Hematopoietic multipotent progenitor cell treated with erythropoietin and hydrocortisone succinate and interleukin-3 and kit ligand, for 6 days (in vitro differentiated cells): ENCODE data around the gene NXPH4.

Experiments used
- DNase-seq: peaks from one replicate; pipeline ENCODE4 v3.0.0-alpha.2; 2015

NXPH4 gene

DNA sequence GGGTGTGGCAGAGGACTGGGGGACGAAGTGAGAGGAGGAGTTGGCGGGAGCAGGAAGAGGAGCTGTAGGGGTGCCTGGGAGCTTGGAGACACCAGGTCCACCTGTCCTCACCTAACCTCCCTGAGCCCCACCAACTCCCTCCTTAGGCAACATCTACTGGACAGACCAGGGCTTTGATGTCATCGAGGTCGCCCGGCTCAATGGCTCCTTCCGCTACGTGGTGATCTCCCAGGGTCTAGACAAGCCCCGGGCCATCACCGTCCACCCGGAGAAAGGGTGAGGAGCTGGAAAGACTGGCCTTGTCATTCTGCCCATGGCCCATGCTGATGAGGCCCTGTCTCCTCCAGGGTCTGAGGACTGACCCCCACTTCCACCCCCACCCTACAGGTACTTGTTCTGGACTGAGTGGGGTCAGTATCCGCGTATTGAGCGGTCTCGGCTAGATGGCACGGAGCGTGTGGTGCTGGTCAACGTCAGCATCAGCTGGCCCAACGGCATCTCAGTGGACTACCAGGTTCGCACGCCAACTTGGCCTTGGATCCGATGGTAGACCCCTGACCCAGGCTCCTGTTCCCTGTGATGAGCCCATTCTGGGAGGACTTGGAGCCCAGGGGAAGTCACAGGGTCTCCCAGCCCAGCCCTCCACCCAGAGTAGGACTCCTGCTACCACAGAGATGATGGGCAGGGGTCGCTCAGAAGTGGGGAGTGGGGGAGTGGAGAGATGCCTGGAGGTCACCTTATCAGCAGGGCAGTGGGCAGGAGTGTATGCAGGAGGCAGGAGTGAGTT, 32.5 kb upstream of the NXPH4 start:
- DNase-seq, result no peak

DNA sequence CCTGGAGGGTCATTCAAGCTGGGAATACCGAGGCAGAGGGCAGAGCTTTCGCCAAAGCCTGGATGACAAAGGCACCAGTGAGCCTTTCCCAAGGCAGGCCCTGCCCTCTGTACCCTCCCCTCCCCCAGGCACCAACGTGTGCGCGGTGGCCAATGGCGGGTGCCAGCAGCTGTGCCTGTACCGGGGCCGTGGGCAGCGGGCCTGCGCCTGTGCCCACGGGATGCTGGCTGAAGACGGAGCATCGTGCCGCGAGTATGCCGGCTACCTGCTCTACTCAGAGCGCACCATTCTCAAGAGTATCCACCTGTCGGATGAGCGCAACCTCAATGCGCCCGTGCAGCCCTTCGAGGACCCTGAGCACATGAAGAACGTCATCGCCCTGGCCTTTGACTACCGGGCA, 31.2 kb upstream of the NXPH4 start:
- no peak for DNase-seq

DNA sequence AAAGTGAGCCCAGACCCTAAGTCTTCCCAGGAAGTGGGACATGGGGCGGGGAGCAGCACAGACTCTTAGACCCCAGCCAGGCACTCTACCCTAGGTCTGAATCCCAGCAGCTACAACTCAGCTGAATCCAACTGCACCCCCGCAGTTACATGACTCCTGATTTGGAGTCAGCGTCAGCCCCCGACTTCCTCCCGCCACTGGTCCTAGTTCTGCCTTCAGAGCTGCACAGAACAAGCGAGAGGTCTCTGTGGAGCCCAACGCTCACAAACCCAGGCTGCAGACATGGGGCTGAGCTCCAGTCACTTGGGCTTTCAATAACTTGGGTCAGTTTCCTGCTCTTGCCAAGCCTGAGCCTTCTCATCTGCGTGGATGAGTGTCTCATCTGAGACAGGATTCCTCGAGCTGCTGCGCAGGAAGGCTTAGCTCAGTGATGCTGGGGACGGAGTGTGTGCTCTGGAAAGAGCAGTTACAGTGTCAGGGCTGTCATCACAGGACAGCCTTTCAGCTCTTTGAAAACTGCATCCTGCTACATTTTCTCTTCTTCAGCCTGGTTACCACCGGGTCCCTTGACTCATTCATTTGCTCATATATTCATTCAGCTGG, 30.6 kb upstream of the NXPH4 start:
- no peak for DNase-seq

DNA sequence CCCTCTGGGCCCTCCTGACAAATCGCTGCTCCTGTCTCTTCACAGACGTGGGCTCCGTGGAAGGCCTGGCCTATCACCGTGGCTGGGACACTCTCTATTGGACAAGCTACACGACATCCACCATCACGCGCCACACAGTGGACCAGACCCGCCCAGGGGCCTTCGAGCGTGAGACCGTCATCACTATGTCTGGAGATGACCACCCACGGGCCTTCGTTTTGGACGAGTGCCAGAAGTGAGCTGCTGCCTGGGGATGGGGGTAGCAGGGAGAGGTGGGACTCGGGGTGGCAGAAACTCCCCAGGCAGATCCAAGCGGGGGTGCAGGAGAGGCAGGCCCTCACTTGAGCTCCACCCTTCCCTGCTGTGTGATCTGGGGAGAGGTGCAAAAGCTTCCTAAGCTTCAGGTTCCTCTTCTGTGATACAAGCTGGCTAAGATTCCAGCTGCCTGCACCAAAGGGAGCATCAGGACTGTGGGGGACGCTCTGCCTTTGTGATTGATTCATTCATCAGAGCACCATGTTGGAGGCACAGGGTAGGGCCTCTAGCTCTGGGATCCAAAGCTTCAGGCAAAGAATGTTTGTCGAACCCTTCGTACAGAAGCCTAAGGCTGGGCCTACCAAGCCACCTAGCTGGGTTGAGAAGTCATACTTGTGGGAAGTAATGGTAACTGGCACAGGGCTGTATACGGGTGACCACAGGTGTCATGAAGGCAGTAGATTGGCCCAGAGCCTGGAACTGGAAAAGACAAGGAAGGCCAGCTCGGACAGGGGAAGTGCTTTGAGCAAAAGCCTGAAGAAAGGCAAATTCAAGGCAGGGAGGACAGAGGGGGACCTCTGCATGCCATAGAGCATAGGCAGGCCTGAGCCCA, 29.1 kb upstream of the NXPH4 start:
- DNase-seq, result no peak

GRCh38 chr12:57188090-57188425, 28.5 kb upstream of the NXPH4 start:
- no peak for DNase-seq

GRCh38 chr12:57190037-57190436, 26.6 kb upstream of the NXPH4 start:
- DNase-seq, result peak; percentile 35

DNA sequence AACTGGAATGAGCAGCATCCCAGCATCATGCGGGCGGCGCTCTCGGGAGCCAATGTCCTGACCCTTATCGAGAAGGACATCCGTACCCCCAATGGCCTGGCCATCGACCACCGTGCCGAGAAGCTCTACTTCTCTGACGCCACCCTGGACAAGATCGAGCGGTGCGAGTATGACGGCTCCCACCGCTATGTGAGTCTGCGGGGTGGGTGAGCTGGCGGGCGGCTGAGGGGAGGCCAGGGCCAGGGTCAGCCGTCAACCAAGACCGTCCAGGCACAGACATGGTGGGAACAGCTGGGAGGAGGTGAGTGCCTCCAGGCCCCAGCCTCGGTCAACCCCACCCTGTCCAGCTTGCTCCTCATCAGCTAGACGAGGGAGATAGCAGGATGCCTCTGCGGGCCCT, 25.8 kb upstream of the NXPH4 start:
- no peak for DNase-seq

- DNase-seq, result no peak
These were observed 25.2 kb upstream of the NXPH4 start for GRCh38 chr12:57191410-57191809.

DNA sequence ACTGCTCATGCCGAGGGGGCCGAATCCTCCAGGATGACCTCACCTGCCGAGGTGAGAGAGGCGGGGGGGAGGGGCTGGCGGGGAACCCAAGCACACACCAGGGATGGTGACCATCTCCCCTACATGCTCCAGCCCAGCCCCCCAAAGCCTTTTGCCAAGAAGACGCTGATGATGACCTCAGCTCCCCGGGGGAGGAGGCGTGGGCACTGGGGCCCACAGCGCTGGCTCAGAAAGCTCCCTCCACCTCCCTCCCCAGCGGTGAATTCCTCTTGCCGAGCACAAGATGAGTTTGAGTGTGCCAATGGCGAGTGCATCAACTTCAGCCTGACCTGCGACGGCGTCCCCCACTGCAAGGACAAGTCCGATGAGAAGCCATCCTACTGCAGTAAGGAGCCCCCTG, 23.7 kb upstream of the NXPH4 start:
- no peak for DNase-seq

GRCh38 chr12:57193706-57194245, 22.8 kb upstream of the NXPH4 start:
- DNase-seq, result no peak

DNA sequence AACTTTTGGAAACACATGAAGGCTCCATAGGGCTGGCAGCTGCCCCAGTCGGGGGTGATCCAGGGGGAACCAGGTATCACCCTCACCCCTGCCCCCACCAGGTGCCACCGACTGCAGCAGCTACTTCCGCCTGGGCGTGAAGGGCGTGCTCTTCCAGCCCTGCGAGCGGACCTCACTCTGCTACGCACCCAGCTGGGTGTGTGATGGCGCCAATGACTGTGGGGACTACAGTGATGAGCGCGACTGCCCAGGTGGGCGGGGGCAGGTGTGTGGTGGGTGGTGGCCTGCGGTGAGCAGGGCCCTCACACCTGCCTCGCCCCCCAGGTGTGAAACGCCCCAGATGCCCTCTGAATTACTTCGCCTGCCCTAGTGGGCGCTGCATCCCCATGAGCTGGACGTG, 22.3 kb upstream of the NXPH4 start:
- DNase-seq, result no peak

DNA sequence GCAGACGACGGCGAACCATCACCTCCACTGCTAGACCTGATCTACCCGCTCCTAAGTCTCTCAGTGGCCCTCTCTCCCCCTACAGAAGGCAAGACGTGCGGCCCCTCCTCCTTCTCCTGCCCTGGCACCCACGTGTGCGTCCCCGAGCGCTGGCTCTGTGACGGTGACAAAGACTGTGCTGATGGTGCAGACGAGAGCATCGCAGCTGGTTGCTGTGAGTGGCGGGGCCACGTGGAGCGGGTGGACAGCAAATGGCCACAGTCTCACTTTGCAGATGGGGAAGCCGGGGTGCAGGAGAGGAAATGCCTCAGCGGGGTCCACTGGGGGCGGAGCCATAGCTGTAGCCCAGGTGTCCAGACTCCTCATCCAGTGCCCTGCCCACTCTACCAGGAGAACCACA, 21.4 kb upstream of the NXPH4 start:
- DNase-seq, result no peak

GRCh38 chr12:57195611-57196371, 20.8 kb upstream of the NXPH4 start:
- no peak for DNase-seq

- DNase-seq, result no peak
These were observed 20.2 kb upstream of the NXPH4 start for GRCh38 chr12:57196439-57196838.

DNA sequence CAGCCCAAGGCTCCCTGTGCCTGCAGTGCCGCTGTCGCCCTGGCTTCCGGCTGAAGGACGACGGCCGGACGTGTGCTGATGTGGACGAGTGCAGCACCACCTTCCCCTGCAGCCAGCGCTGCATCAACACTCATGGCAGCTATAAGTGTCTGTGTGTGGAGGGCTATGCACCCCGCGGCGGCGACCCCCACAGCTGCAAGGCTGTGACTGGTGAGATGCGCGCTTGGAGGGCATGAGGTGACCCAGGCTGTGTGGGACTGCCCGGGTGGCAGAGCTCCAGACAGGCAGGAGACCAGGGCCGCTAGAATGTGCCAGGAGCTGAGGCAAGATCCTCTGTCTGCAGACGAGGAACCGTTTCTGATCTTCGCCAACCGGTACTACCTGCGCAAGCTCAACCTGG, 19.6 kb upstream of the NXPH4 start:
- DNase-seq, result no peak

DNA sequence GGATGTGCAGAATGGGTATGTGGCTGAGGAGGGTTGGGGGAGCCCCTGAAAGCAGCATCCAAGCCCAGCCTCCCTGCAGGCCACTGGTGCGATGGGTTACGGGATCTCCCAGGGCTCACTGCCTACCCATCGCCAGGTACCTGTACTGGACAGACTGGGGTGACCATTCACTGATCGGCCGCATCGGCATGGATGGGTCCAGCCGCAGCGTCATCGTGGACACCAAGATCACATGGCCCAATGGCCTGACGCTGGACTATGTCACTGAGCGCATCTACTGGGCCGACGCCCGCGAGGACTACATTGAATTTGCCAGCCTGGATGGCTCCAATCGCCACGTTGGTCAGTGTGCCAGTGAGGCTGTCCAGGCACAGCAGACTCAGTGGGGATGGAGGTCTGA, 18.3 kb upstream of the NXPH4 start:
- no peak for DNase-seq

- no peak for DNase-seq
These were observed 17.4 kb upstream of the NXPH4 start for GRCh38 chr12:57199191-57199590.

- DNase-seq, result no peak
These were observed 16.1 kb upstream of the NXPH4 start for GRCh38 chr12:57200497-57200896.

DNA sequence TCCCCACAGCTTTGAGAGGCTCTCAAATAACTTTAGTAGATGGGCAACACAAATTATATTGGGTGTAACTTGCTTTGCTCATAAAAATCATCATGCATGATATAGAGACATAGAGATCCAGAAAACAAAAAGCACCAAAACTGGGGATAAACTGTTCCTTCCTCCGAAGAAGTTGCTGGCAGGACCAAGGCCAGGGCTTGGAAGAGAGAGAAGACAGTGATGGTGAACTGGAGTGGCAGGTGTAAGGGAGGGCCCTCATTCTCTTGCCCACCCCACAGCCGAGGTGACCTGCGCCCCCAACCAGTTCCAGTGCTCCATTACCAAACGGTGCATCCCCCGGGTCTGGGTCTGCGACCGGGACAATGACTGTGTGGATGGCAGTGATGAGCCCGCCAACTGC, 15.4 kb upstream of the NXPH4 start:
- DNase-seq, result no peak

- no peak for DNase-seq
These were observed 15.0 kb upstream of the NXPH4 start for GRCh38 chr12:57201631-57202030.

DNA sequence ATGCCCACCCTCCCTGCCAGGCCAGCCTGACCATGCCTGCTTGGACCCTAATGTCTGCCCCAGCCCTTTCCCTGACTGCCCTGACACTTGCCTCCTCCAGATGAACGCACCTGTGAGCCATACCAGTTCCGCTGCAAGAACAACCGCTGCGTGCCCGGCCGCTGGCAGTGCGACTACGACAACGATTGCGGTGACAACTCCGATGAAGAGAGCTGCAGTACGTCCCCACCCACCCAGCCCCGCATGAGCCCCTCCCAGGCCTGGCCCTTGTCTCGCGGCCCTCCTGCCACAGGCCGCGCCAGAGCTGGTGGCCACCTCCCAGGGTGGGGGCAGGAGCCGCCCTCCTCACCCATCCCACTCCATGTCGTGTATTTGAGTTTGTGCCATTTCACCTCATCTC, 14.3 kb upstream of the NXPH4 start:
- DNase-seq, result no peak

- DNase-seq, result no peak
These were observed 13.4 kb upstream of the NXPH4 start for GRCh38 chr12:57203201-57203600.

GRCh38 chr12:57203791-57204190, 12.8 kb upstream of the NXPH4 start:
- DNase-seq, result no peak
